ENCODE data around the gene FBXO3.

DNA sequence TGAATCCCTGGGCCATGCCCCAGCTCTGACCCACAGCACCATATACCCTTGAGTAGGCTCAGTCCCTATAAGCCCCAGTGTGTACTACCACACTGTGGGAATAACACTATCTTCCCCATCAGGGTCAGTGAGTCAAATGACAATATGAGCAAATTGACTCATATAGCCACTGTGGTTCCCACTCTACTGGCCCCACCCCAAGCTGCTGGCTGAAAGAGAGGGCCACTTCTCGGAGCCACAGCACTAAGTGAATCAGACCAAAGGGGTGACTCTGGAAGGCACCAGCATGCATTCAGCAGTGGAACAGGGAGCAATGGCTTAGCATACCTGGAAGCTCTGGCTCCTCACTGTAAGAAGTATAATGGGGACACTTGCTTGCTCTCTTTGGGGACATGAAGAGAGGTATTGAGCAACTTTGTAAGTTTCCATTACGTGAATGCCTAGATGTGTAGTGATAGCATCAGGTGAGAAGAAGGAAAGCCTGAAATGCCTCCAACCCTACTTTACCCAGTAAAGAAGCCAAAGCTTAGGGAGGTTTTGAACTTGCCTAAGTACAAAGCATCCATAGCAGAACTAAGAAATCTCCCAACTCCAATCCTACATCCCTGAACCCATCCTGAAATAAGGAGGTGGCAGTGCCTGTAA is 51.6 kb downstream of the FBXO3 start:
- TF ChIP-seq CTCF (IDR thresholded peaks at IDR 0.05; ENCODE audit: low read depth, low read length), result no peak
- TF ChIP-seq POLR2A (IDR thresholded peaks at IDR 0.05; ENCODE audit: extremely low read depth, insufficient read length), result no peak
- TF ChIP-seq MAX (IDR thresholded peaks at IDR 0.05; ENCODE audit: low read depth, low read length), result no peak
